HG02678 (cell line): ENCODE results near the gene TMEM259.

Experiments
- ATAC-seq: cut with Tn5 transposase; IDR thresholded peaks from one replicate; pipeline ENCODE4 v1.9.1; 2021; ENCODE audit warnings: mild to moderate bottlenecking, moderate library complexity; ENCODE audit not compliant: unreplicated experiment

Gene TMEM259

DNA sequence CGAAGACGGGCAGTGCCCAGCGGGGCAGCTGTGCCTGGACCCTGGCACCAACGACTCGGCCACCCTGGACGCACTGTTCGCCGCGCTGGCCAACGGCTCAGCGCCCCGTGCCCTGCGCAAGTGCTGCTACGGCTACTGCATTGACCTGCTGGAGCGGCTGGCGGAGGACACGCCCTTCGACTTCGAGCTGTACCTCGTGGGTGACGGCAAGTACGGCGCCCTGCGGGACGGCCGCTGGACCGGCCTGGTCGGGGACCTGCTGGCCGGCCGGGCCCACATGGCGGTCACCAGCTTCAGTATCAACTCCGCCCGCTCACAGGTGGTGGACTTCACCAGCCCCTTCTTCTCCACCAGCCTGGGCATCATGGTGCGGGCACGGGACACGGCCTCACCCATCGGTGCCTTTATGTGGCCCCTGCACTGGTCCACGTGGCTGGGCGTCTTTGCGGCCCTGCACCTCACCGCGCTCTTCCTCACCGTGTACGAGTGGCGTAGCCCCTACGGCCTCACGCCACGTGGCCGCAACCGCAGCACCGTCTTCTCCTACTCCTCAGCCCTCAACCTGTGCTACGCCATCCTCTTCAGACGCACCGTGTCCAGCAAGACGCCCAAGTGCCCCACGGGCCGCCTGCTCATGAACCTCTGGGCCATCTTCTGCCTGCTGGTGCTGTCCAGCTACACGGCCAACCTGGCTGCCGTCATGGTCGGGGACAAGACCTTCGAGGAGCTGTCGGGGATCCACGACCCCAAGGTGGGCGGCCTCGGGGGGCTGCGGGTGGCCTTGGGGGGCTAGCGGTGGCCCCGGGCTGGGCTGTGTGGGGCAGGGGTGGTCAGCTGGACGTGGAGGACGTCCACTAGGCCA is 15.9 kb downstream of the TMEM259 start:
- no peak for ATAC-seq

GRCh38 chr19:1004204-1004802 is 16.6 kb downstream of the TMEM259 start:
- no peak for ATAC-seq

DNA sequence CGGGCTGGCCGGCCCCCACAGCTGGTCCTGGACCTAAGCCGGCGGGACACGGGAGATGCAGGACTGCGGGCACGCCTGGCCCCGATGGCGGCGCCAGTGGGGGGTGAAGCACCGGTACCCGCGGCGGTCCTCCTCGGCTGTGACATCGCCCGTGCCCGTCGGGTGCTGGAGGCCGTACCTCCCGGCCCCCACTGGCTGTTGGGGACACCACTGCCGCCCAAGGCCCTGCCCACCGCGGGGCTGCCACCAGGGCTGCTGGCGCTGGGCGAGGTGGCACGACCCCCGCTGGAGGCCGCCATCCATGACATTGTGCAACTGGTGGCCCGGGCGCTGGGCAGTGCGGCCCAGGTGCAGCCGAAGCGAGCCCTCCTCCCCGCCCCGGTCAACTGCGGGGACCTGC is 17.6 kb downstream of the TMEM259 start:
- ATAC-seq, result no peak

DNA sequence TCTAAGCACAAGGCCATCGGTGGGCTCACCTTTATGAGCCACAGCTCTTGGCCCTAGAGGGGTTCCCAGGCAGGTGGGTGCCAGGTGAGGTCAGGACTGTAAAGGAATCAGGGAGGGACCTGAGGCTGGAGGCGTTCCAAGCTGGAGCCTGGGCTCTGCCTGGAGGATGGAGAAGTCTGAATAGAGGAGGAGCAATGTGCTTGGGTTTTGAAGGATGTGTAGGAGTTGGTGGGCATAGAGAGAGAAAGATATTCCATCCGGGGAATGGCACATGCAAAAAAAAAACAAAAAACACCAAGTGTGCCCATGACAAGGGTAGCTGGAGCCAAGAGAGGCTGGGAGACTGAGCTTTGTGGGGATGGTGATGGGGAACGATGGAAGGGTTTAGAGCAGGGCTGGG is 18.3 kb downstream of the TMEM259 start:
- no peak for ATAC-seq

DNA sequence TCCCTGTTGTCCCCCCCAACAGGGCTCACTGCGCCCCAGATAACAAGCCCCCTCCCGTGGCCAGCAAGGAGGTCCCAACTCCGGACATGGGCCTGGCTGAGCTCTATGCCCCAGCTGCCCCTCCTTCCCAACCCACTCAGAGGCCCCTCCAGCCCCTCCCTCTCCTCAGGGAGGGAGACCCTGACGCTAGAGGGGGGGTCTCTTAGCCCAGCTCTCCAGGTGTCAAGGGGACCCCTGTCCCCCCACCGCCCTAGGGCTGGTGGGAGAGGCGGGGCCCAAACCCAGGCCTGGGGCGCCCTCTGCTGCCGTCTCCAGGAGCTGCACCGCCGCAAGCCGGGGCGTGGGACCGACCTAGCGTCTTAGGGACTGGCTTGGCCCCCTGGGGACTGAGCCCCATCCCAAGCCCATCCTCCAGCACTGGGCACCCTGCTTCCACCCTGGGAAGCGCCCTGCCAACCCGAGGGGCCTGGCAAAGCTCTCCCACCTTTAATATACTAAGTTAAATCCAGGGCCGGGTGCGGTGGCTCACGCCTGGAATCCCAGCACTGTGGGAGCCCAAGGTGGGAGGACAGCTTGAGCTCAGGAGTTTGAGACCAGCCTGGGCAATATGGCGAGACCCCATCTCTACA is 19.3 kb downstream of the TMEM259 start:
- ATAC-seq, result no peak

DNA sequence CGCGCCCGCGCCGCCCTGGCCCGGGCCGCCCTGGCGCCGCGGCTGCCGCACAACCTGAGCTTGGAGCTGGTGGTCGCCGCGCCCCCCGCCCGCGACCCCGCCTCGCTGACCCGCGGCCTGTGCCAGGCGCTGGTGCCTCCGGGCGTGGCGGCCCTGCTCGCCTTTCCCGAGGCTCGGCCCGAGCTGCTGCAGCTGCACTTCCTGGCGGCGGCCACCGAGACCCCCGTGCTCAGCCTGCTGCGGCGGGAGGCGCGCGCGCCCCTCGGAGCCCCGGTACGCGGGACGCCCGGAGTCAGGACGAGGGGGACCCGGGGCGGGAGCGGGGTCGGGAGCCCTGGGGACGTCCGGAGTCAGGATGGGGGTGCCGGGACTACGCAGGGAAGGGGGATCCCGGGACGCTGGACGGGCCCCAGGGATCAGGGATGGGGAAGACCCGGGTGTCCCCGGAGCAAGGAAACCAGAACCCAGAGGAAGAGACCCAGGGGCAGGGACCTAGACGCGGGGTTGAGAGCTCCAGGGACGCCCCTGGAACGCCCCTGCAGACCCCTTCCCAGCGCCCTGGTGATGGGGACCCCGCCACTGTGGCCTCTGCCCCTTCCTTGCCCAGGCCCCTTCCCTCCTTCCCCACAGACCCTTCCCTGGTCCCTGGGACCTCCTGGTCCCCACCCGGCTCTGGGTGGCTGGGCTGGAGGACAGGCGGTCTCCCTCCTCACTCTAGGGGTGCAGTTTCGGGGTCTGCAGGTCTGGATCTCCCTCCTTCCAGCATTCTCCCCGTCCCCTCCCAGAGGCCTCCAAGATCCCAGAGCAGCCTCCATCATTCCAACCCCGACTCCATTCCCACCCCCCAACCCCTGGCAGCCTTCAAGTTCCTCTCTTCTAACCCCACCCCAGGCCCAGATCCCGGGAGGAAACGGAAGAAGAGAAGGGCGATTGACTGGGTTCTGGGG is 20.1 kb downstream of the TMEM259 start:
- no peak for ATAC-seq

- ATAC-seq, result no peak
Observed at GRCh38 chr19:1000095-1000494, 20.8 kb downstream of the TMEM259 start, which contains the start of gene GRIN3B. Gene GRIN3B (plus strand): TSS chr19:1000419. CDS start chr19:1000438, 19 bp downstream.

DNA sequence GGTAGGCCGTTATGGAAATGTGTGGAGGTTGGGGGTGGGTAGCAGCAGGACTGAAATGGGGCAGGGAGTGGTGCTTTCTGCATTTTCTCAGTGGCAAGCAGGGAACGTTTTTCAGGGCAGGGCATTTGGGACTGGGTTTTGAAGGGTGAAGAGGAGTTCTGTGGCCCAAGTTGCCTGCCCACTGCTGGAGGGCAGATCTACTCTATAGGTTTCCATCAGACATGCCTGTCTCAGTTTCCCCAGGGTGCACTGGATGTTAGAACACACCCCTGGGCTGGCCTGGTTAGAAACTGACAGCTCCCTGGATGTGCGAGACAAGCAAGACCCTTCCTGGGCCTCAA is 21.6 kb downstream of the TMEM259 start:
- no peak for ATAC-seq

- ATAC-seq, result no peak
Observed at GRCh38 chr19:998064-998463, 22.9 kb downstream of the TMEM259 start.

- ATAC-seq, result no peak
Observed at GRCh38 chr19:996051-996838, 24.7 kb downstream of the TMEM259 start.

DNA sequence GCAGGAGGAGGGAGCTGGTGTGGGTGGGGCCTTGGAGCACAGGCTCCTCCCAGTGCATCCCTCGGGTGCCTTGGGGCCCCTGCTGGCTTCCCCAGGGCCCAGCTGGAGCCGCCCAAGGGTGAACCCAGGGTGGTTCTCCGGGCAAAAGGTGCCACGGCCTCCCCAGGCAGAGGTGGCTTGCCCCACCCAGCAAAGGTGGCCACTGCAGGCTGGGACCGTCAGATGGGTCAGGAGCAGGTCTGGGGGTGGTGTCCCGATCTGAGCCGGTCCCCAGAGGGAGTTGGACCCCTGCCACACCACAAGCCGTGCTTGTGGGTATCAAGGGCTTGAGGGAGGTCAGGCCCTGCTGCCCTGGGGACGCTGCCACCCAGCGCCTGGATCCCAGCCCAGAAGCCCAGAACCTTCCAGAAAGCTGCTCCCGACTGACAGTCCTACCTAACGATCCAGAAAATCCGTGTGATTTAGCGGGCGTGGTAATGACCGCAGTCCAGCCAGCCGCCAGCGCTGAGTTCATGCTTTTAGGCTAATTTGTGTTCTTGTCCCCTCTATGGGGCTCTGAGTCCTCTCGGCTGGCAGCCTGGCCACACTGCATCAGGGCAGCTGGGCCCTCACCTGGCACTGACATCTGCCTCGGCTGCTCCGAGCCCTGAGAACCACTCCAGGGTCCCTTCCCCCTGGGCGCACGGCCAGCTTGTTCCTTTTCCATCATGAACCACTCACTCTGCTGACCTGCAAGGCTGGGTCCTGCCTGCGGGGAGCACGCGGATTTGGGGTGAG is 25.7 kb downstream of the TMEM259 start:
- no peak for ATAC-seq

DNA sequence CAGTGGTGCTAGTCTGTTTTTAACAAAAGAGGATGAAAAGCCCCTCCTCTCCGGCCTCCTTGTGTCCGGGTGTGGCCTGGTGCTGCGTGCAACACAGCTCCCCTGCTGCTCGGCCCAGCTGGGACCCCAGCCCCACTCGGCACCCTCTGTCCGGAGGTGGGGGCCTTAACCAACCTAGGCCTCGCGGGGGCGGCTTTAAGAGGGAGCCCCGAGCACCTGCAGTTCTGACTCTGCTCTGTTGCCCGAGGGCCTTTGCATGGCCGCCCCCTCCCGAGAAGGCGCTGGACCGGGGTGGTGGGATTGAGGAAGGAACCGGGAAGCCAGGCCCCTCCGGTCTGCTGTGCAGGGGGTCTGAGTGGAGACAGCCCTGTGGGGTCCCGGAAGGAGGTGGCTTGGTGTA is 26.4 kb downstream of the TMEM259 start:
- no peak for ATAC-seq

- ATAC-seq, result no peak
Observed at GRCh38 chr19:993831-994393, 27.0 kb downstream of the TMEM259 start.

GRCh38 chr19:993361-993830 is 27.5 kb downstream of the TMEM259 start:
- no peak for ATAC-seq

DNA sequence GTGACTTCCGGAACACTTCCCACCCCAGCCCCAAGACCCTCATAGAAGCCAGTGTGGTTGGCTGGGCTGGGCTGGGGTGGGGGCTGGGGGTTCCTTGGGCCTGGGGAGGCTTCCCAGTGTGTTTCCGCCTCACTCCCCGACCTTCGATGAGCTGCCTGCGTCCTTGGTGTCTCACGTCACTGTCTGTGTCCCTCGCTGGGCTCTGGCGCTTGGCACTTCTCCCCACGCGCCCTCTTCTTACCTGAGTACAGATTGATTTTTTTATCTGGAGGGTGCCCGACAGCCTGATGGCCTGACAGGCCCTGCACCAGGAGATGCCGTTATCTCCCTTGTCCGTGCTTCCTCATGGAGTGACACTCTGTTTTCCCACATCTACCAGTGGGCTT is 28.3 kb downstream of the TMEM259 start:
- no peak for ATAC-seq

GRCh38 chr19:991932-992669 is 28.8 kb downstream of the TMEM259 start:
- ATAC-seq, result no peak

GRCh38 chr19:991174-991931 is 29.6 kb downstream of the TMEM259 start:
- no peak for ATAC-seq

- ATAC-seq, result no peak
Observed at GRCh38 chr19:990746-991145, 30.2 kb downstream of the TMEM259 start.
